Urinary bladder (tissue), 4 donors: ENCODE results near the gene SPATA32. TPM values are rescaled to one million over a fixed set of nuclear protein-coding genes. Genes with fewer than 3 reads are reported as not detected.
A peak's percentile ranks its signal among the peaks of the same experiment; 100 is the strongest.
"Not testable (repeated sequence)": the region's sequence is repeated elsewhere in the genome, so short reads cannot be mapped to it uniquely, and the experiment has no call there.

Experiments used
- DNase-seq: peaks from one replicate; pipeline ENCODE4 v3.0.0-alpha.2; 2015; ENCODE audit errors: extremely low spot score
- H3K27ac ChIP-seq: one replicate; pipeline ENCODE4 v1.5.1; 2013; ENCODE audit warnings: low read depth, mild to moderate bottlenecking, moderate library complexity
- H3K36me3 ChIP-seq: one replicate; pipeline ENCODE4 v1.6.1; 2013; ENCODE audit warnings: mild to moderate bottlenecking, moderate library complexity; ENCODE audit not compliant: insufficient read depth
- H3K4me1 ChIP-seq: one replicate; pipeline ENCODE4 v1.6.1; 2013; ENCODE audit warnings: mild to moderate bottlenecking, moderate library complexity; ENCODE audit not compliant: insufficient read depth
- H3K4me3 ChIP-seq: one replicate; pipeline ENCODE4 v1.5.1; 2013; ENCODE audit warnings: low read depth, low read length
- WGBS: extraction: QIAGEN DNeasy Blood & Tissue Kit; methylation state at CpG from one replicate; pipeline ENCODE4 v1.1.7; 2013; 5-methylcytosine and 5-hydroxymethylcytosine counted together
- polyA plus RNA-seq: library from polyadenylated mRNA; stranded (reverse); fragments of 200-250 nt; gene quantifications from one replicate; pipeline ENCODE4 v1.2.3, GENCODE V29; 2013
- total RNA-seq: library from RNA; depleted of rRNA; stranded (reverse); fragments of >200 nt; gene quantifications from one replicate; pipeline ENCODE4 v1.2.3, GENCODE V29; 2014
- donor health status: healthy with polysubstance abuse.
- donor health status: healthy.

SPATA32 gene
- total RNA-seq = not detected
- not detected for polyA plus RNA-seq

- no peaks in the 10 kb centered on the region for H3K4me1 ChIP-seq
- peak within 1 kb of the TSS; percentile 63 for H3K4me3 ChIP-seq
- H3K36me3 ChIP-seq = no peaks in the 10 kb centered on the region
- H3K27ac ChIP-seq = no peak within 1 kb of the TSS
- DNase-seq = no peak
- 4% methylated on average over 68 of the region's 68 CpGs for WGBS
Observed at GRCh38 chr17:45261577-45262515, at the start of gene SPATA32. SPATA32 (minus strand) TSS chr17:45262094; CDS start chr17:45262016, 78 bp downstream.

GRCh38 chr17:45311401-45311759 is 49.5 kb upstream of the SPATA32 start:
- H3K4me3 ChIP-seq = no peak overlapping the region
- peaks cover 1% of the 10 kb centered on the region for H3K4me1 ChIP-seq

GRCh38 chr17:45310380-45311324 is 48.8 kb upstream of the SPATA32 start:
- DNase-seq = no peak
- Histone ChIP-seq H3K4me3 (no peak overlapping the region), H3K4me1 (peaks cover 1% of the 10 kb centered on the region), H3K36me3 (no peaks in the 10 kb centered on the region), H3K27ac (no peak overlapping the region)
- 22% methylated on average over 3 of the region's 3 CpGs for WGBS

More at GRCh38 chr17:45311401-45311759, 49.5 kb upstream of the SPATA32 start:
- no peak for DNase-seq
- 62% methylated on average over 4 of the region's 4 CpGs for WGBS
- Histone ChIP-seq H3K27ac (peak overlapping the region; percentile 76), H3K36me3 (no peaks in the 10 kb centered on the region)

DNA sequence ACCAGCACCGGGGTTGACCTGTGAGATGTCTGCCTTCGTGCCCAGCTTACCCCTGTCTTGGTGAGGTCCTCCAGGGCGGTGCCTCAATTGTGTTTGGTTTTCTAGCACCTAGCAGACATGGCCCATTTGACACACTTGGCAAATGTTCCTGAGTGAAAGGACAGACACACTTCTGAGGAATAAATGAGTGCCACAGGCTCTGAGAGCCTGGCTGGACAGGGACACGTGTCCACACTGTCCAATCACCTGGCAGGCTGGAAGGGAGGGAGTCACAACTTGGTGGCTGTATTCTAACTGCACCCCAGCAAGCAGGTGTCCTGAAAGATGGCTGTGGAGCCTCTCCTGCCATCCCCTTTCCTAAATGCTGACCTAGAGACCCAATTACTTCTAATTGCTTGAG is 47.5 kb upstream of the SPATA32 start:
- H3K36me3 ChIP-seq = no peaks in the 10 kb centered on the region
- no peak overlapping the region for H3K27ac ChIP-seq
- H3K4me1 ChIP-seq = peaks cover 1% of the 10 kb centered on the region
- DNase-seq = no peak
- H3K4me3 ChIP-seq = no peak overlapping the region
- WGBS = 93% methylated on average over 4 of the region's 4 CpGs

- DNase-seq = no peak
- H3K27ac ChIP-seq = no peak overlapping the region
- no peaks in the 10 kb centered on the region for H3K36me3 ChIP-seq
- peaks cover 1% of the 10 kb centered on the region for H3K4me1 ChIP-seq
- WGBS = 99% methylated on average over 5 of the region's 5 CpGs
- H3K4me3 ChIP-seq = no peak overlapping the region
Observed at GRCh38 chr17:45308840-45309239, 46.9 kb upstream of the SPATA32 start.

- H3K4me3 ChIP-seq = no peak overlapping the region
Observed at GRCh38 chr17:45308016-45308365, 46.1 kb upstream of the SPATA32 start.

GRCh38 chr17:45307290-45308015 is 45.6 kb upstream of the SPATA32 start:
- H3K27ac ChIP-seq = peak overlapping the region; percentile 76
- no peak for DNase-seq
- no peaks in the 10 kb centered on the region for H3K36me3 ChIP-seq
- WGBS = 34% methylated on average over 9 of the region's 9 CpGs
- peaks cover 1% of the 10 kb centered on the region for H3K4me1 ChIP-seq
- H3K4me3 ChIP-seq = no peak overlapping the region

More at GRCh38 chr17:45308016-45308365, 46.1 kb upstream of the SPATA32 start:
- Histone ChIP-seq H3K36me3 (no peaks in the 10 kb centered on the region), H3K4me1 (peaks cover 1% of the 10 kb centered on the region), H3K27ac (peak overlapping the region; percentile 76)
- 70% methylated on average over 6 of the region's 6 CpGs for WGBS
- DNase-seq = no peak

GRCh38 chr17:45306623-45307022 is 44.7 kb upstream of the SPATA32 start:
- WGBS = 80% methylated on average over 5 of the region's 5 CpGs
- Histone ChIP-seq H3K36me3 (no peaks in the 10 kb centered on the region), H3K4me1 (no peaks in the 10 kb centered on the region), H3K27ac (no peak overlapping the region), H3K4me3 (no peak overlapping the region)
- no peak for DNase-seq

GRCh38 chr17:45306094-45306493 is 44.2 kb upstream of the SPATA32 start:
- Histone ChIP-seq H3K27ac (no peak overlapping the region), H3K4me3 (no peak overlapping the region), H3K4me1 (no peaks in the 10 kb centered on the region), H3K36me3 (no peaks in the 10 kb centered on the region)
- DNase-seq = no peak
- 54% methylated on average over 4 of the region's 4 CpGs for WGBS

DNA sequence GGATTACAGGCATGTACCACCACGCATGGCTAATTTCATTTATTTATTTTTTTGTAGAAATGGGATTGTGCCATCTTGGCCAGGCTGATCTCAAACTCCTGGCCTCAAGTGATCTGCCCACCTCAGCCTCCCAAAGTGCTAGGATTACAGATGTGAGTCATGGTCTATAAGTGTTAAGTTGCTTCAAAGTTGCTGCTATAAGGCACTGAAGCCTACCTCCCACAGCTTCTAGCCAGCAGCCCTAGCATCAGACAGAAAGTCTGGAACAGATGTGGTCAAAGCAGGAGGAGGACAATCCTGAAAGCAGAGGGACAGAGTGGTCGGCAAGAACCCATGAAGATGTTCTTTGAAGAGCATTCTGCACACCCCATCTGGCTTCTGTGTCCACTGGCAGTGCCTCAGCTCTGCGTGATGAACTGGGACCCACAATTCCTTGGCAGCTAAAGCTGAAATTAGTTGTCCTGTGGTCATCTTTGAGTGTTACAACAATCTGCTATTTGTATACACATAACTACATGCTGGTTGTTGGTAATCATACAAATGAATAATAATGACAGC is 43.7 kb upstream of the SPATA32 start:
- no peak for DNase-seq
- Histone ChIP-seq H3K27ac (no peak overlapping the region), H3K36me3 (no peaks in the 10 kb centered on the region), H3K4me1 (no peaks in the 10 kb centered on the region), H3K4me3 (no peak overlapping the region)
- WGBS = 78% methylated on average over 3 of the region's 3 CpGs

- Histone ChIP-seq H3K4me3 (no peak overlapping the region), H3K36me3 (no peaks in the 10 kb centered on the region), H3K27ac (peak overlapping the region; percentile 70), H3K4me1 (no peaks in the 10 kb centered on the region)
- no peak for DNase-seq
- WGBS = 60% methylated on average over 10 of the region's 10 CpGs
Observed at GRCh38 chr17:45302649-45303173, 40.8 kb upstream of the SPATA32 start.

- not testable (repeated sequence) for H3K27ac ChIP-seq, H3K4me1 ChIP-seq, DNase-seq, H3K36me3 ChIP-seq, H3K4me3 ChIP-seq
- WGBS = 73% methylated on average over 9 of the region's 9 CpGs
Observed at GRCh38 chr17:45302220-45302619, 40.3 kb upstream of the SPATA32 start.

GRCh38 chr17:45301674-45302073 is 39.8 kb upstream of the SPATA32 start:
- no peaks in the 10 kb centered on the region for H3K4me1 ChIP-seq
- no peak overlapping the region for H3K27ac ChIP-seq

More at GRCh38 chr17:45301674-45302073, 39.8 kb upstream of the SPATA32 start:
- DNase-seq = no peak
- H3K36me3 ChIP-seq = no peaks in the 10 kb centered on the region
- no peak overlapping the region for H3K4me3 ChIP-seq
- WGBS = 97% methylated on average over 4 of the region's 4 CpGs
